GM13976 (cell line): ENCODE results near the gene ATG10.
"Not testable (repeated sequence)": the region's sequence is repeated elsewhere in the genome, so short reads cannot be mapped to it uniquely, and the experiment has no call there.

Source experiments
- DNase-seq: peaks from one replicate; pipeline ENCODE4 v3.0.0; 2012; ENCODE audit warnings: low spot score
- in situ Hi-C: fragments of 300-500 bp; cut with MboI; formaldehyde crosslinking; loops from one replicate; pipeline ENCODE4 v1.12.0; 2022; ENCODE audit warnings: low sequenced_read_pairs, mixed read lengths, inconsistent platforms; ENCODE audit not compliant: unreplicated experiment
- TF ChIP-seq, protein P1 (sequence below): IDR thresholded peaks from 2 replicates; pipeline ENCODE4 v1.5.1; 2012; ENCODE audit warnings: borderline replicate concordance, mild to moderate bottlenecking; ENCODE audit not compliant: insufficient read depth; ENCODE audit errors: extremely low read depth, missing control alignments, control extremely low read depth

The ATG10 gene

DNA sequence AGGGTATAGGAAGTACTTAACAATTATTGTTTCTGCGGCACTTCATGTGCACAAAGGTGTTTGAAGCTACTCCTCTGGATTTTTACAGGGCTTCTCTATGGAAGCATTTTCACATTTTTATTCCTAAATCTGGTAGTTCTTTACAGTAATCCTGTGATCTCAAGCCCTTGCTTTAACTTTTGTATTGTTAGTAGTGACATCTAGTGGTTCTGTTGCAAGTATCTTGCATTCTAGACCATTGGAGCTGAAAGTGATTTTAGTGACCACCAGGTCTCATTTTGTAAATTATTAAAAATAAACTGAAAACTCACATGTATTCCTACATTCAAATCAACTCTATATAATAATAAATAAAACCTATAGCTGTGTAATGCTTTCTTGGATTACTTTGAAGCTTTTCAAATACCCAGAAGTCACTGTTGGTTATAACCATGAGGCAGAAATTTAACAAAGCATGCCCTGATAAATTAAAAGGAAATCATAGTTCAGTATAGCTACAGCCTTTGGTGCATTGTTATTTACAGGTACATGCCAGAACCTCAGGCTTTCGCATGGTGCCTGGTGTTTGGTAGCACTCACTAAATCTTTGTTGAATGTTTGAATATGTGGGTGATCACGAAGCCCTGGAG is 287.5 kb downstream of the ATG10 start:
- TF ChIP-seq, protein P1, sequence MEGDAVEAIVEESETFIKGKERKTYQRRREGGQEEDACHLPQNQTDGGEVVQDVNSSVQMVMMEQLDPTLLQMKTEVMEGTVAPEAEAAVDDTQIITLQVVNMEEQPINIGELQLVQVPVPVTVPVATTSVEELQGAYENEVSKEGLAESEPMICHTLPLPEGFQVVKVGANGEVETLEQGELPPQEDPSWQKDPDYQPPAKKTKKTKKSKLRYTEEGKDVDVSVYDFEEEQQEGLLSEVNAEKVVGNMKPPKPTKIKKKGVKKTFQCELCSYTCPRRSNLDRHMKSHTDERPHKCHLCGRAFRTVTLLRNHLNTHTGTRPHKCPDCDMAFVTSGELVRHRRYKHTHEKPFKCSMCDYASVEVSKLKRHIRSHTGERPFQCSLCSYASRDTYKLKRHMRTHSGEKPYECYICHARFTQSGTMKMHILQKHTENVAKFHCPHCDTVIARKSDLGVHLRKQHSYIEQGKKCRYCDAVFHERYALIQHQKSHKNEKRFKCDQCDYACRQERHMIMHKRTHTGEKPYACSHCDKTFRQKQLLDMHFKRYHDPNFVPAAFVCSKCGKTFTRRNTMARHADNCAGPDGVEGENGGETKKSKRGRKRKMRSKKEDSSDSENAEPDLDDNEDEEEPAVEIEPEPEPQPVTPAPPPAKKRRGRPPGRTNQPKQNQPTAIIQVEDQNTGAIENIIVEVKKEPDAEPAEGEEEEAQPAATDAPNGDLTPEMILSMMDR, result peak; percentile 33
- DNase-seq, result peak; percentile 31
- in situ Hi-C loops, result no loop called here

DNA sequence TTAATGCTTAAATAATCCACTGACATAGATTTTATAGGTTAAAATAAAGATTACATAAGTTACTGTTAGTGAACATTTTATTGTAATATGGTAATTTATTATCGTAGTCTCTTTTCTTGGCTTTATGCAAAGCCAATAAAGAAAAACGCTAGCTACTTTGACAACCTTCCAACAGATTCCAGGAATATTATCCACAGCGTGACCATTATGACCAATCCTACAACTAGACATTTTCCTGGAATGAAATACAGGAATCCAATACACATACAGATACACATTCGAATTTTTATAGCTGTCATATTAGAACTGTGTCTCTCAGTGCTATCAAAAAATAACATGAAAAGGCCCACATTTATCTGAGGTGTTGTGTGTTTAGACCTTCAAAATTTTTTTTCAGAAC is 293.2 kb downstream of the ATG10 start:
- DNase-seq, result no peak
- TF ChIP-seq, protein P1, result no peak
- in situ Hi-C loops, result no loop called here

DNA sequence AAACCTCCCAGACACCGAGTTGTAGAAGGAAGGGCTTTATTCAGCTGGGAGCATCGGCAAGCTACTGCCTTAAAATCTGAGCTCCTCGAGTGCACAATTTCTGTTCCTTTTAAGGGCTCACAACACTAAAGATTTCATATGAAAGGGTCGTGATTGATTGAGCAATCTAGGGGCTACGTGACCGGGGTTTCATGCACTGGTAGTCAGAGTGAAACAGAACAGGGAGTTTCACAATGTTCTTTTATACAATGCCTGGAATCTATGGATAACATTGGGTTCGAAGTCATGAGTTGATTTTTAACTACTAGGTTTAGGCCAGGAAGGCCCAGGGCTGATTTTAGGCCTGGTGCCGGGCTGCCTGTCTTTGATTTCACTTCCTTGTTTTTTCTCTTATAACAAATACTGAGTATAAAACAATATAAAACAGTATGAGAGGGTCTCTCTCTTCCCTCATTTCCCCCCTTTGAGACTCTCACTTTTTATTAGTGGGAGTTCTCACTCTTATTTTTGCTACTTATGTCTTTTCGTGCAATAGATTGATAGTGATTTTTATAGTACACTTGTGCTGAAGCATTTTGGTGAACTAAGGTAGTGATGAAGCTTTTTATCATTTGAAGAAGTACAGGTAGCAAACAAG is 295.6 kb downstream of the ATG10 start:
- in situ Hi-C loops, DNase-seq: not testable (repeated sequence)

DNA sequence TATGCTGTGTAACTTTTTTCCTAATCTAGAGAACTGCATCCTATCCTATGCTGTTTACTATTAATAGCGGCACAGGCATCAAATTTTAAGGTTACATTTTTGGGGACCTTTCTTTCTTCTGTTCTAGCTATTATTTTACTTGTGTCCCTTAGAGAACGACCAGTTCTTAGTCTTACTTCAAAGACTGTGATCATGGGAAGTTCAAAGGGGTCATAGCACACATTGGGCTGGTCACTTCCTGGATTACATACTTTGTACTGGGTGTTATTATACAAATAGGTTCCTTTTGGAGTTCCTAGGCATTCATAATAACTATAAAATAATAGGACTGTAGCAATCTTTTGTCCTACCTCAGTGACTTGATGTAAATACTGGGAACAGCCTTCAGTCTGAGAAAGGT is 297.5 kb downstream of the ATG10 start:
- in situ Hi-C loops, result not testable (repeated sequence)

DNA sequence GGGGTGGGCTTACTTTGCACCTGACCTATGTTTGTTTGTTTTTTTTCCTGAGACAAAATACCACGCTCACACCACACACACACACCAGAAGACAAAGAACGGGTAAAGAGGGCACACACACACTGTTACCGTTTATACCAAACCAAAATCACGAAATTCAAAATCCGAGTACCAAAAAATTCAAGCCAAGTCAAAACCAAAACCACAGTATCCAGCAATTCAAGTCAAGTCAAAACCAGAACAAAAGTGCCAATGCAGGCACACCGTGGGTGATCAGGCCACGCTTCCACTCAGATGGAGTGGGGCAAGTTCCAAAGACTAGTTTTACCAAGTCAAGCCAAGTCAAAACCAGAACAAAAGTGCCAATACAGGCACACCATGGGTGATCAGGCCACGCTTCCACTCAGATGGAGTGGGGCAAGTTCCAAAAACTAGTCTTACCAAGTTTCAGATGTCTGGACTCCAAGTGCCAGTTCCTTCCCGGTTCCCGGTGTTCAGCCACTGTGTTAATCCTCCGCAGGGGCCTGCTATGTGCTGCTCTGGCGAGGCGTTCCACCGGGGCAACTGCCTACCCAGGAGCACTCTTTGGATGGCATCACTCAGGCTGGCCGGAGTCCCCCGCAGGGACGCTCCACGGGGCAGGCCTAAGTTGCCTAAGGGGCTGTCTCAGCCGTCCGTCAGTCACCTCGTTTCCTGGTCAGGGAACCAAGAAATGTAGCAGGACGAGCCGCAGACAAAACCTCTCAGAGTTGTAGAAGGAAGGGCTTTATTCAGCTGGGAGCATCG is 300.9 kb downstream of the ATG10 start:
- in situ Hi-C loops, result not testable (repeated sequence)

More for the DNA sequence above, 297.5 kb downstream of the ATG10 start:
- not testable (repeated sequence) for DNase-seq

DNA sequence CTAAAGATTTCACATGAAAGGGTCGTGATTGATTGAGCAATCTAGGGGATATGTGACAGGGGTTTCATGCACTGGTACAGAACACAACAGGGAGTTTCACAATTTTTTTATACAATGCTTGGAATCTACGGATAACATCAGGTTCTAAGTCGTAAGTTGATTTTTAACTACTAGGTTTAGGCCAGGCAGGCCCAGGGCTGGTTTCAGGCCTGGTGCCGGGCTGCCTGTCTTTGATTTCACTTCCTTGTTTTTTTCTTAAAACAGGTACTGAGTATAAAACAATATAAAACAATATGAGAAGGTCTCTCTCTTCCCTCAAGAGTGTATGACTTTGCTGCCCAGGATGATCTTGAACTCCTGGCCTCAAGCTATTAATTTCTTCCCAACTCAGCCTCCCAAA is 301.6 kb downstream of the ATG10 start:
- in situ Hi-C loops, result not testable (repeated sequence)

More for the DNA sequence above, 300.9 kb downstream of the ATG10 start:
- not testable (repeated sequence) for DNase-seq

DNA sequence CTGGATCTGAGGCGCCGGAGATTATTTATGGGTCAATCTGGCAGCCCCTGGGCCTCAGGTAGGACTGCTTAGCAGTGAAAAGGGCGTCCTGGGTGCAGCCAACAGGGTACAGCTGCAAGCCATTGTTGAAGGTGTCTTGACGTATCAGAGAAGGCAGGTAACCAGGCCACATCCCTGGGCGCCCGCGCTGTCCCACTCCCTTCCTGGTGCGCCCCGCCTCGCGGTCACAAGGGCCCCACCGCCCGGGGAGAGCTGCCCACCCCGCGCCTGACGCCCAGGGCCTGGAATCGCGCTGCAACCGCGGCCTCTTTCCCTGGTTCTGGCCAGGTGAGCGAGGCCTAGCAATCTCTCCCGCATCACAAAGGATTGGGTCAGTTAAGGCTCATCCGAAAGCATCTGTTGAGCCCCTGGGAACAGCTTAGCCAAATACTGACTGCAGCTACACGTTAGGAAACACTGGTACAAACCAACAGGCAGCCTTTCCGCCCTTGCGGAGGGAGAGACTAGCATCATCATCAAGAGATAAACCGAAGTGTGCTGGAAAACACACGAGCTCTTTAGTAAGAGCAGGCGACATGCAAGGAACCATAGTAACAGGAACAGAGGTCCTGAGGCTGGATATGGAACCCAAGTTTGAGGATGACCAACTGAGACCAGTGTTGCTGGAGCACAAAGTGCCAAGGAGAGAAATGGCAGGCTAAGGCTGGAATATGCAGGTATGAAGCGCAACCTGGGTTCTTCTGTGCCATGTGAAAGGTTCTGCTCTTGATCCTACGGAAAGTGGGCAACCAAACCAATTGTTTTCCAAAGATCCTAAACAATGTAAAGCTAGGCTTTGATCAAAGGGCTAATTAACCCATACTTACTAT is 302.8 kb downstream of the ATG10 start:
- TF ChIP-seq, protein P1, result no peak
- DNase-seq, result no peak
- in situ Hi-C loops, result no loop called here

More for the DNA sequence above, 301.6 kb downstream of the ATG10 start:
- not testable (repeated sequence) for DNase-seq

DNA sequence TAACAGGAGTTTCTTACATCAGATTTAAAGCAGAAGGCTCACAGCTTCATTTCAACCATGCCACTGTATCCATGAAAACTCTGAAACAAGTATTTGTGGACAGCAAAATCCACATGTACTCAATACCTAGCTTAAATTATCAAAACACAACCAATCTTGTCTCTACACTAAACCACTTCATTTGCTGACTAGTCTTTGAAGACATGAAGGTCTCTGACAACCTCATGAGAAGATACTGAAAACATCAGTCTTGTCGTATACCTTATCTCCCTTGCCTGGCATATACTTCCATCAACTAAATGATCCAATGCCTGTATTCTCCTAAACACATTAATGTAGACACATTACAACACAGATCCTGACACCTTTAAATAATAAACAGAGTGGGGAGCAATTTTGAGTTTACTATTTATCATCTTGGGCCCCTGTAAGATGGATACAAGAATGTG is 303.4 kb downstream of the ATG10 start:
- TF ChIP-seq, protein P1, result no peak
- no peak for DNase-seq
- in situ Hi-C loops, result no loop called here
